H1 (cell line): ENCODE measurements around the gene ARHGEF16. TPM values are rescaled to one million over a fixed set of nuclear protein-coding genes. Genes with fewer than 3 reads are reported as not detected.

Experiments
- BACH1 ChIP-seq: IDR thresholded peaks from 2 replicates; pipeline ENCODE4 v1.6.1; 2012; ENCODE audit warnings: low read length, improper control_type of control experiment
- EGR1 ChIP-seq: IDR thresholded peaks from 2 replicates; pipeline ENCODE4 v1.6.1; 2011; ENCODE audit warnings: low read depth, low read length, borderline replicate concordance
- EP300 ChIP-seq, 2 experiments: IDR thresholded peaks; 1 replicate in 1 of 2; 2 replicates in 1 of 2; pipeline ENCODE4 v1.6.1; 2011 to 2012; ENCODE audit warnings: low read depth in 2 of 2, low read length in 2 of 2, mild to moderate bottlenecking in 2 of 2, borderline replicate concordance in 1 of 2, inconsistent platforms in 1 of 2, moderate library complexity in 1 of 2
- EZH2 ChIP-seq: fragments of 200-600 bp; sonication (generic); IDR thresholded peaks from 2 replicates; pipeline ENCODE4 v1.7.1; 2012; ENCODE audit warnings: low read depth, mild to moderate bottlenecking, moderate library complexity, low read length, inconsistent platforms; ENCODE audit not compliant: severe bottlenecking
- FOSL1 ChIP-seq: IDR thresholded peaks from 2 replicates; pipeline ENCODE4 v1.6.1; 2011; ENCODE audit warnings: mild to moderate bottlenecking, low read depth, low read length, moderate library complexity; ENCODE audit not compliant: insufficient read depth
- GABPA ChIP-seq: IDR thresholded peaks from 2 replicates; pipeline ENCODE4 v1.6.1; 2011; ENCODE audit warnings: mild to moderate bottlenecking, low read length, moderate library complexity, borderline replicate concordance; ENCODE audit not compliant: insufficient read depth
- KDM1A ChIP-seq: fragments of 200-600, 300-600 bp; sonication (generic); IDR thresholded peaks from 2 replicates; pipeline ENCODE4 v1.7.1; 2016; ENCODE audit warnings: mild to moderate bottlenecking, low read length, borderline replicate concordance
- NANOG ChIP-seq: IDR thresholded peaks from 2 replicates; pipeline ENCODE4 v1.6.1; 2011; ENCODE audit warnings: low read length, low read depth, mild to moderate bottlenecking, inconsistent platforms; ENCODE audit not compliant: insufficient read depth, poor library complexity, severe bottlenecking
- POLR2AphosphoS5 ChIP-seq: IDR thresholded peaks from 2 replicates; pipeline ENCODE4 v1.6.1; 2011; ENCODE audit warnings: low read depth, low read length
- POU5F1 ChIP-seq: IDR thresholded peaks from 2 replicates; pipeline ENCODE4 v1.6.1; 2011; ENCODE audit warnings: low read depth, mild to moderate bottlenecking, low read length, moderate library complexity
- RAD21 ChIP-seq, 2 experiments: IDR thresholded peaks in 1 of 2; conservative IDR thresholded peaks in 1 of 2; 2 replicates each; pipeline ENCODE4 v1.6.1; 2011; ENCODE audit warnings: low read depth in 2 of 2, low read length in 2 of 2, improper control_type of control experiment in 1 of 2, inconsistent platforms in 1 of 2, mild to moderate bottlenecking in 1 of 2, moderate library complexity in 1 of 2
- RBBP5 ChIP-seq: IDR thresholded peaks from 2 replicates; pipeline ENCODE4 v1.7.1; 2012; ENCODE audit warnings: low read depth, mild to moderate bottlenecking, inconsistent platforms, low read length, moderate library complexity, borderline replicate concordance
- RXRA ChIP-seq: IDR thresholded peaks from 2 replicates; pipeline ENCODE4 v1.6.1; 2011; ENCODE audit warnings: low read depth, mild to moderate bottlenecking, low read length, moderate library complexity; ENCODE audit not compliant: insufficient read depth
- SP1 ChIP-seq: IDR thresholded peaks from 2 replicates; pipeline ENCODE4 v1.6.1; 2011; ENCODE audit warnings: low read depth, low read length
- TAF1 ChIP-seq: IDR thresholded peaks from 2 replicates; pipeline ENCODE4 v1.6.1; 2011; ENCODE audit warnings: mild to moderate bottlenecking, low read depth, low read length
- TAF7 ChIP-seq: optimal IDR thresholded peaks from 2 replicates; pipeline ENCODE3; 2011; ENCODE audit warnings: low read depth, mild to moderate bottlenecking, inconsistent platforms, low read length, moderate library complexity, borderline replicate concordance
- TBP ChIP-seq: IDR thresholded peaks from 2 replicates; pipeline ENCODE4 v1.6.1; 2011; ENCODE audit warnings: low read depth, low read length, improper control_type of control experiment
- TCF12 ChIP-seq: IDR thresholded peaks from 2 replicates; pipeline ENCODE4 v1.6.1; 2011; ENCODE audit warnings: low read depth, mild to moderate bottlenecking, low read length
- polyA plus RNA-seq, 7 experiments: library from polyadenylated mRNA; depleted of rRNA in 3 of 7; stranded (reverse) in 5 of 7; unstranded in 2 of 7; fragments of >200 nt in 5 of 7; fragments of 200-250 nt in 2 of 7; gene quantifications; 1 replicate in 5 of 7; 2 replicates in 1 of 7; 4 replicates in 1 of 7; pipeline versions ENCODE4 v1.2.1 to v1.2.3, GENCODE V29; 2011 to 2013; ENCODE audit warnings: missing spikeins in 2 of 7, mixed read lengths in 2 of 7
- total RNA-seq: library from RNA; stranded (reverse); fragmentation: NEBNext Ultra II Directional; extraction: Animal tissue kit (Norgen Biotek cat#: 25700); gene quantifications from 2 replicates; pipeline ENCODE4 v1.2.1, GENCODE V29; 2021

ARHGEF16 gene
- total and polyA plus RNA-seq, 2 of the 8 experiments (the other 6 are each of a cell fraction or from before 2014, with no cell fraction given): 18.3 to 20.7 TPM

DNA sequence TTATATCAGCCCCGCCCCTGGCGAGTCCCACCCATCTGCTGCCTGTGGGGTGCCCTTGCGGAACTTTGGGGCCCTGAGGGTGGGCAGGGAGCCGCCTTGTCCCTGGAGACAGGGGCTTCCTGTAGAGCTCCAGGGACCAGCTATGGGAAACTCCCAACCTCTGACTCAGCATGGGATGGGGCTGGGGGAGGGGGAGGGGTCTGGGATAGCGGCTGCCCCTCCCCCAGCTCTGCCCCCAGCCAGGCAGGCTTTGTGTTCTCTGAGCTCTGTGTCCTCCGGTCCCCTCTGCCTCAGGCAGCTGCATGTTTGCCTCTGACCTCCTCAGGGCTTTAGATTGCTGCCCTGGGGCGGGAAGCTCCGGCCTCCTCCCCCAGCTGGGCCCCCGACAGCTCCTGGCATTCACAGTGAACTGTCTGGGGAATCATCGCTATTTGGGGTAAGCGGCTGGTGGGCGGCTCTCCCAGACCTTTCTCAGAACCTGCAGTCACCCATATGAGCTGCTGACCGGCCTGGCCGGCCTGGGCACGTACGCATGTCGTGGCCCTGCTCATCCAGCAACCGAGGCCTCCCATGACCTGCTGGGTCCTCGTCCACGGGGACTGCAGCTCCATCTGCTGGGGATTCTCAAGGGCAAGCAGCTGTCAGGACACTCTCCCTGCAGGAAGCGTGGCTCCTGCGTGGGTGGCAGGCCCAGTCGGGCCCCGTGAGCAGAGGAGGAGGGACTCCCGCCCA lies 17.1 kb downstream of the ARHGEF16 start (continued):
- TF ChIP-seq EGR1 (peak; percentile 92), EP300 (IDR thresholded peaks at IDR 0.05; ENCODE audit: borderline replicate concordance in 1 of 2, low read depth in 2 of 2, low read length in 2 of 2) (peak in 1 of 2 experiments; percentile 52; a peak in 1 of 3 replicates), RAD21 (IDR thresholded peaks at IDR 0.05 in 1 of 2, conservative IDR thresholded peaks at IDR 0.05 in 1 of 2; ENCODE audit: low read depth in 2 of 2, low read length in 2 of 2) (peak; percentile 44 to 59), TCF12 (0 out of 2 replicates have a peak, but pooled peaks have one; percentile 49), TAF7 (no peak), NANOG (peak; percentile 10), TAF1 (no peak), GABPA (no peak), KDM1A (peak; percentile 90; the same call in 1 of the 2 replicates), EZH2 (no peak), SP1 (peak; percentile 24; the same call in 1 of the 2 replicates), TBP (peak; percentile 35; the same call in 1 of the 2 replicates), FOSL1 (peak; percentile 9; the same call in 1 of the 2 replicates), POLR2AphosphoS5 (no peak), RBBP5 (peak; percentile 89; the same call in 1 of the 2 replicates), RXRA (peak; percentile 48; the same call in 1 of the 2 replicates), POU5F1 (no peak), BACH1 (0 out of 2 replicates have a peak, but pooled peaks have one; percentile 0)
